ENCODE data around the gene SMAD5.

Gene SMAD5

GRCh38 chr5:136145030-136145429 lies 12.4 kb downstream of the SMAD5 start:
- H3K27ac ChIP-seq (ENCODE audit: low read length, poor library complexity, severe bottlenecking), result no peak overlapping the region
- no peaks in the 10 kb centered on the region for H3K27me3 ChIP-seq (ENCODE audit: control insufficient read depth in 1 of 2, insufficient read depth in 1 of 2, low read length in 2 of 2)
- no peak overlapping the region for H2BK120ac ChIP-seq (ENCODE audit: low read depth, low read length)
- no peak overlapping the region for H2BK5ac ChIP-seq (ENCODE audit: low read depth, low read length, poor library complexity, severe bottlenecking)
- no peak overlapping the region for H4K91ac ChIP-seq (ENCODE audit: low read length)
- H3K4me2 ChIP-seq (ENCODE audit: low read length, poor library complexity, severe bottlenecking), result no peak overlapping the region
- no CpG with 5 or more reads among the region's 2 CpGs for WGBS
- H3K14ac ChIP-seq (ENCODE audit: low read length in 2 of 2), result no peak overlapping the region
- H3K4ac ChIP-seq (ENCODE audit: low read depth in 1 of 2, low read length in 2 of 2), result no peak overlapping the region
- no peak overlapping the region for H2AFZ ChIP-seq (ENCODE audit: low read depth, low read length)
- no peak overlapping the region for H2BK15ac ChIP-seq (ENCODE audit: low read depth, poor library complexity, severe bottlenecking)
- no peaks in the 10 kb centered on the region for H3K79me1 ChIP-seq (replicated peaks; ENCODE audit: low read length, poor library complexity, severe bottlenecking)
- no peak overlapping the region for H3K9ac ChIP-seq (ENCODE audit: low read length)
- no peak overlapping the region for H2AK5ac ChIP-seq (ENCODE audit: low read length, severe bottlenecking)
- no peaks in the 10 kb centered on the region for H3K4me1 ChIP-seq (ENCODE audit: control insufficient read depth, insufficient read depth, low read depth, low read length)
- H3K23ac ChIP-seq (ENCODE audit: low read length in 2 of 2), result no peak overlapping the region
- no peaks in the 10 kb centered on the region for H3K9me3 ChIP-seq (ENCODE audit: control insufficient read depth, low read length)
- DNase-seq, result no peak
- H4K8ac ChIP-seq (ENCODE audit: low read length), result no peak overlapping the region
- no peak overlapping the region for H2BK12ac ChIP-seq (ENCODE audit: low read length in 2 of 2)
- H3K36me3 ChIP-seq (ENCODE audit: control insufficient read depth in 1 of 2, insufficient read depth in 2 of 2, low read depth in 1 of 2, low read length in 2 of 2), result peaks cover 0 to 2% of the 10 kb centered on the region in 2 experiments
- no peak overlapping the region for H3K18ac ChIP-seq (ENCODE audit: low read depth in 1 of 2, low read length in 2 of 2)
- H3K4me3 ChIP-seq (ENCODE audit: insufficient read depth in 1 of 2, low read depth in 1 of 2, low read length in 2 of 2), result no peak overlapping the region

- no peak overlapping the region for H4K8ac ChIP-seq (ENCODE audit: low read length)
These were observed 13.6 kb downstream of the SMAD5 start for GRCh38 chr5:136146201-136146600.

GRCh38 chr5:136147632-136148031 lies 15.0 kb downstream of the SMAD5 start:
- no peak overlapping the region for H2BK5ac ChIP-seq (ENCODE audit: low read depth, low read length, poor library complexity, severe bottlenecking)
- H3K4me2 ChIP-seq (ENCODE audit: low read length, poor library complexity, severe bottlenecking), result no peak overlapping the region
- no peak overlapping the region for H2BK120ac ChIP-seq (ENCODE audit: low read depth, low read length)
- no peak overlapping the region for H3K9ac ChIP-seq (ENCODE audit: low read length)
- no peak overlapping the region for H3K23ac ChIP-seq (ENCODE audit: low read length in 2 of 2)
- no peaks in the 10 kb centered on the region for H3K27me3 ChIP-seq (ENCODE audit: control insufficient read depth in 1 of 2, insufficient read depth in 1 of 2, low read length in 2 of 2)
- H2BK12ac ChIP-seq (ENCODE audit: low read length in 2 of 2), result no peak overlapping the region
- H3K9me3 ChIP-seq (ENCODE audit: control insufficient read depth, low read length), result no peaks in the 10 kb centered on the region
- peaks cover 2% of the 10 kb centered on the region for H3K79me1 ChIP-seq (replicated peaks; ENCODE audit: low read length, poor library complexity, severe bottlenecking)
- H3K36me3 ChIP-seq (ENCODE audit: control insufficient read depth in 1 of 2, insufficient read depth in 2 of 2, low read depth in 1 of 2, low read length in 2 of 2), result peaks cover 0 to 13% of the 10 kb centered on the region in 2 experiments
- no peak overlapping the region for H2AK5ac ChIP-seq (ENCODE audit: low read length, severe bottlenecking)
- no peak overlapping the region for H3K27ac ChIP-seq (ENCODE audit: low read length, poor library complexity, severe bottlenecking)
- H3K4me1 ChIP-seq (ENCODE audit: control insufficient read depth, insufficient read depth, low read depth, low read length), result no peaks in the 10 kb centered on the region
- H3K4me3 ChIP-seq (ENCODE audit: insufficient read depth in 1 of 2, low read depth in 1 of 2, low read length in 2 of 2), result no peak overlapping the region
- no peak overlapping the region for H3K4ac ChIP-seq (ENCODE audit: low read depth in 1 of 2, low read length in 2 of 2)
- H2BK15ac ChIP-seq (ENCODE audit: low read depth, poor library complexity, severe bottlenecking), result no peak overlapping the region
- no peak overlapping the region for H2AFZ ChIP-seq (ENCODE audit: low read depth, low read length)
- H3K18ac ChIP-seq (ENCODE audit: low read depth in 1 of 2, low read length in 2 of 2), result no peak overlapping the region
- no peak for DNase-seq
- H4K91ac ChIP-seq (ENCODE audit: low read length), result no peak overlapping the region
- no peak overlapping the region for H3K14ac ChIP-seq (ENCODE audit: low read length in 2 of 2)
- no peak overlapping the region for H4K8ac ChIP-seq (ENCODE audit: low read length)

More at GRCh38 chr5:136146201-136146600, 13.6 kb downstream of the SMAD5 start:
- no peak overlapping the region for H2BK5ac ChIP-seq (ENCODE audit: low read depth, low read length, poor library complexity, severe bottlenecking)
- no peak overlapping the region for H2BK15ac ChIP-seq (ENCODE audit: low read depth, poor library complexity, severe bottlenecking)
- H2BK120ac ChIP-seq (ENCODE audit: low read depth, low read length), result no peak overlapping the region
- DNase-seq, result no peak
- no peak overlapping the region for H3K27ac ChIP-seq (ENCODE audit: low read length, poor library complexity, severe bottlenecking)
- no peak overlapping the region for H3K23ac ChIP-seq (ENCODE audit: low read length in 2 of 2)
- no peak overlapping the region for H2BK12ac ChIP-seq (ENCODE audit: low read length in 2 of 2)
- no peak overlapping the region for H3K9ac ChIP-seq (ENCODE audit: low read length)
- 93% methylated on average over 1 of the region's 3 CpGs for whole genome bisulfite sequencing
- H3K4me1 ChIP-seq (ENCODE audit: control insufficient read depth, insufficient read depth, low read depth, low read length), result no peaks in the 10 kb centered on the region
- H3K9me3 ChIP-seq (ENCODE audit: control insufficient read depth, low read length), result no peaks in the 10 kb centered on the region
- H4K91ac ChIP-seq (ENCODE audit: low read length), result no peak overlapping the region
- H2AK5ac ChIP-seq (ENCODE audit: low read length, severe bottlenecking), result no peak overlapping the region
- no peak overlapping the region for H3K4me3 ChIP-seq (ENCODE audit: insufficient read depth in 1 of 2, low read depth in 1 of 2, low read length in 2 of 2)
- no peaks in the 10 kb centered on the region for H3K79me1 ChIP-seq (replicated peaks; ENCODE audit: low read length, poor library complexity, severe bottlenecking)
- H3K27me3 ChIP-seq (ENCODE audit: control insufficient read depth in 1 of 2, insufficient read depth in 1 of 2, low read length in 2 of 2), result no peaks in the 10 kb centered on the region
- H3K36me3 ChIP-seq (ENCODE audit: control insufficient read depth in 1 of 2, insufficient read depth in 2 of 2, low read depth in 1 of 2, low read length in 2 of 2), result peaks cover 0 to 2% of the 10 kb centered on the region in 2 experiments
- no peak overlapping the region for H3K4me2 ChIP-seq (ENCODE audit: low read length, poor library complexity, severe bottlenecking)
- H3K4ac ChIP-seq (ENCODE audit: low read depth in 1 of 2, low read length in 2 of 2), result no peak overlapping the region
- H3K14ac ChIP-seq (ENCODE audit: low read length in 2 of 2), result no peak overlapping the region
- H3K18ac ChIP-seq (ENCODE audit: low read depth in 1 of 2, low read length in 2 of 2), result no peak overlapping the region
- no peak overlapping the region for H2AFZ ChIP-seq (ENCODE audit: low read depth, low read length)

GRCh38 chr5:136149891-136150290 lies 17.2 kb downstream of the SMAD5 start:
- no peak for DNase-seq
- Histone ChIP-seq H3K27ac (ENCODE audit: low read length, poor library complexity, severe bottlenecking) (no peak overlapping the region), H2BK12ac (ENCODE audit: low read length in 2 of 2) (no peak overlapping the region), H2BK15ac (ENCODE audit: low read depth, poor library complexity, severe bottlenecking) (no peak overlapping the region), H3K4me2 (ENCODE audit: low read length, poor library complexity, severe bottlenecking) (no peak overlapping the region), H3K18ac (ENCODE audit: low read depth in 1 of 2, low read length in 2 of 2) (no peak overlapping the region), H3K79me1 (replicated peaks; ENCODE audit: low read length, poor library complexity, severe bottlenecking) (peaks cover 7% of the 10 kb centered on the region), H3K36me3 (ENCODE audit: control insufficient read depth in 1 of 2, insufficient read depth in 2 of 2, low read depth in 1 of 2, low read length in 2 of 2) (peaks cover 5 to 33% of the 10 kb centered on the region in 2 experiments), H4K91ac (ENCODE audit: low read length) (no peak overlapping the region), H3K9ac (ENCODE audit: low read length) (no peak overlapping the region), H2AK5ac (ENCODE audit: low read length, severe bottlenecking) (no peak overlapping the region), H3K4me1 (ENCODE audit: control insufficient read depth, insufficient read depth, low read depth, low read length) (no peaks in the 10 kb centered on the region), H2BK5ac (ENCODE audit: low read depth, low read length, poor library complexity, severe bottlenecking) (no peak overlapping the region), H3K9me3 (ENCODE audit: control insufficient read depth, low read length) (no peaks in the 10 kb centered on the region), H3K23ac (ENCODE audit: low read length in 2 of 2) (no peak overlapping the region), H4K8ac (ENCODE audit: low read length) (no peak overlapping the region), H3K4me3 (ENCODE audit: insufficient read depth in 1 of 2, low read depth in 1 of 2, low read length in 2 of 2) (no peak overlapping the region), H3K27me3 (ENCODE audit: control insufficient read depth in 1 of 2, insufficient read depth in 1 of 2, low read length in 2 of 2) (no peaks in the 10 kb centered on the region), H3K4ac (ENCODE audit: low read depth in 1 of 2, low read length in 2 of 2) (no peak overlapping the region), H2BK120ac (ENCODE audit: low read depth, low read length) (no peak overlapping the region), H3K14ac (ENCODE audit: low read length in 2 of 2) (no peak overlapping the region), H2AFZ (ENCODE audit: low read depth, low read length) (no peak overlapping the region)
- WGBS, result no CpG with 5 or more reads among the region's 1 CpG

Data from mesenchymal stem cell (in vitro differentiated cells and primary cell).